Measurements from ENCODE around the gene DIO3.

DNA sequence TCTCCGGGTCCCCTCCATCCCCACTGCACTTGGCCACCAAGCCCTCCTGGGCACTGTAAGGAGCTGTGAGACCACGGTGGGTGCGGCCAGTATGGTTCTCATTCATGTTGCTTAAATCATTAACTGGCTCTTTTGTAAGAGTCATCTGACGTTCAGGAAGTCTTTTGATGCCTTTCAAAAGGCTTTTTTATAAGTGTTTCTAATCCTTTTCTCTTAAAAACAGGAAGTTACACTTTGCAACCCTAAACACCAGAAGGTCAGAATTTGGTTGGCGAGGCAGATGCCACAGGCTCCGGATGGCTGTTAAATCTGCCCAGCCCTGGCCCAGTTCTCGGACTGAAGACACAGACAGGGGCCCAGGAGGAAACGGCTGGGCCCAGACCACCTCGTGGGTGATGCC is 26.1 kb upstream of the DIO3 start:
- TF ChIP-seq, protein P1, sequence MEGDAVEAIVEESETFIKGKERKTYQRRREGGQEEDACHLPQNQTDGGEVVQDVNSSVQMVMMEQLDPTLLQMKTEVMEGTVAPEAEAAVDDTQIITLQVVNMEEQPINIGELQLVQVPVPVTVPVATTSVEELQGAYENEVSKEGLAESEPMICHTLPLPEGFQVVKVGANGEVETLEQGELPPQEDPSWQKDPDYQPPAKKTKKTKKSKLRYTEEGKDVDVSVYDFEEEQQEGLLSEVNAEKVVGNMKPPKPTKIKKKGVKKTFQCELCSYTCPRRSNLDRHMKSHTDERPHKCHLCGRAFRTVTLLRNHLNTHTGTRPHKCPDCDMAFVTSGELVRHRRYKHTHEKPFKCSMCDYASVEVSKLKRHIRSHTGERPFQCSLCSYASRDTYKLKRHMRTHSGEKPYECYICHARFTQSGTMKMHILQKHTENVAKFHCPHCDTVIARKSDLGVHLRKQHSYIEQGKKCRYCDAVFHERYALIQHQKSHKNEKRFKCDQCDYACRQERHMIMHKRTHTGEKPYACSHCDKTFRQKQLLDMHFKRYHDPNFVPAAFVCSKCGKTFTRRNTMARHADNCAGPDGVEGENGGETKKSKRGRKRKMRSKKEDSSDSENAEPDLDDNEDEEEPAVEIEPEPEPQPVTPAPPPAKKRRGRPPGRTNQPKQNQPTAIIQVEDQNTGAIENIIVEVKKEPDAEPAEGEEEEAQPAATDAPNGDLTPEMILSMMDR (IDR thresholded peaks at IDR 0.05), result no peak
- TF ChIP-seq POLR2AphosphoS5 (IDR thresholded peaks at IDR 0.05), result no peak

All from breast epithelium (tissue), 3 donors.